OCI-LY1 (cell line): ENCODE measurements around the gene MPG.

ENCODE experiments used
- CTCF ChIP-seq: fragments of 200-600 bp; sonication (generic), shearing (Covaris generic); IDR thresholded peaks from 2 replicates; pipeline ENCODE4 v1.5.1; 2017; ENCODE audit warnings: mild to moderate bottlenecking, antibody characterized with exemption, low read length, moderate library complexity, mixed read lengths
- EZH2 ChIP-seq: fragments of 200-600 bp; sonication (generic), shearing (Covaris generic); IDR thresholded peaks from 2 replicates; pipeline ENCODE4 v1.8.0; 2017; ENCODE audit warnings: borderline replicate concordance, mixed run types, mild to moderate bottlenecking, antibody characterized with exemption, low read length, moderate library complexity, mixed read lengths

DNA sequence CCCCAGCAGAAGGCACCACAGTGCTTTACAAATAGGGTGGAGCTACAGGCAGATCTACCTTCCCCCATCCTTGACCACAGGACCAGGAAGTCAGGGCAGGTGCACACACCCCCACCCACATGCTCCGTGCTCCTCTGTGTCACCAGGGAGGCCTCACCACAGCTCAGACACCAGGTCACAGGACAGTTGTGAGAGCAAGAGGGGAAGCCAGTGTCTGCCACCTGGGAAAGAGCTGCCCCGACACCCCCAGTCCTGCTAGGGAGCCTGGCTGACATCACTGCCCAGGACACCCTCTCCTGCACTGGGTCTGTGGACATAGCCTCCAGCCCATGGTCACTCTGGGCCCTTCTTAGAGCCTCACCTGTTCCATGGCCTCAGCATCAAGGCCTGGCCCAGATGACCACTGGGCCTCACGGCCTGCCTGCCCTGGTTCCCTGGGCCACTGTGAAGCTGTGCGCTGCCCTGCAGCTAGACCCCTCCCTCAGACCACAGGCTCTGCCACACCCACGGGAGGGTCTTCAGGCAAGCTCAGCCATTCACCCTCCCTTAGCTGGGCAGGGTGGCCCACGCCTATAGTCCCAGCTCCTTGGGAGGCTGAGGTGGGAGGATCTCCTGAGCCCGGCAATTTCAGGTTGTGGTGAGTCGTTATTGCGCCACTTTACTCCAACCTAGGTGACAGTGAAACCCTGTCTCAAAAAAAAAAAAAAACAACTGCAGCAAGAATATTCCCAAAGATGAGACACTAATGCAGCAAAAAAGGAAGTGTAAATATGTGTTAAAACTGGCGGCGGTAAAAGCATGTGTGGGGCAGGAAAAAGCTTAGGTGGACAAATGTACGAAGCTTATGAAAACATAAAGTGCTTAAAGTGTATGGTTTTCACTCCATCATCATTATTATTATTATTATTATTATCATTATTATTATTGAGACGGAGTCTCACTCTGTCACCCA, 38.8 kb upstream of the MPG start:
- no peak for TF ChIP-seq CTCF
- no peak for TF ChIP-seq EZH2
